HG03571 (cell line): Measurements from ENCODE around the gene NCS1.

Experiments used
- ATAC-seq: cut with Tn5 transposase; IDR thresholded peaks from one replicate; pipeline ENCODE4 v1.9.1; 2021; ENCODE audit not compliant: unreplicated experiment

NCS1 gene

DNA sequence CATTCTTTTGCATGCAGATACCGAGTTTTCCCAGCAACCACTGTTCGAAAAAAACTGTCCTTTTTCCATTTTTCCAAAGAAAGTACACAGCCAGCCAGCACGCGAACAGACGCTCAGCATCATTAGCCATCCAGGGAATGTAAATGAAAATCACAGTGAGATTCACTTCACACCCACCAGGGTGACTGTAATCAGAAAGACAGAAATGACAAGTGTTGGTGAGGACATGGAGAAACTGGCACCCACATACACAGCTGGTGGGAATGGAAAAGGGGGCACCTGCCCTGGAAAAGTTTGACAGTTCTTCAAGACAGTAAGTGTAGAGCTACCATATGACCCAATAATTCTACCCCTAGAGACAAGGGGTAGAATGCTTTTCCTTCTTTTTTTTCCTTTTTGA is 25.0 kb upstream of the NCS1 start:
- no peak for ATAC-seq

DNA sequence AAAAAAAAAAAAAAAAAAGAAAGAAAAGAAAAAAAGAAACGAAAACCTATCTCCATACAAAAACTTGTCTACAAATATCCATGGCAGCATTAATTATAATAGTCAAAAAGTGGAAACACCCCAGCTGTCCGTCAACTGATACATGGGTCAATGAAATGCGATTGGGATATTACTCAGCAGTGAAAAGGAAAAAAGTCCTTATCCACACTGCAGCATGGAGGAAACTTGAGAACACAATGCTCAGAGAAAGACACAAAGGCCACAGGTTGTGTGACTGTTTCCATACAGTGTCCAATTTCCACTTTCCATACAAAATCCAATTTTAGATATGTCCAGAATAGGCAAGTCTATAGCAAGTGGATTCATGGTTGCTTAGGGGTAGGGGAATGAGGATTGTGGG is 24.3 kb upstream of the NCS1 start:
- no peak for ATAC-seq

DNA sequence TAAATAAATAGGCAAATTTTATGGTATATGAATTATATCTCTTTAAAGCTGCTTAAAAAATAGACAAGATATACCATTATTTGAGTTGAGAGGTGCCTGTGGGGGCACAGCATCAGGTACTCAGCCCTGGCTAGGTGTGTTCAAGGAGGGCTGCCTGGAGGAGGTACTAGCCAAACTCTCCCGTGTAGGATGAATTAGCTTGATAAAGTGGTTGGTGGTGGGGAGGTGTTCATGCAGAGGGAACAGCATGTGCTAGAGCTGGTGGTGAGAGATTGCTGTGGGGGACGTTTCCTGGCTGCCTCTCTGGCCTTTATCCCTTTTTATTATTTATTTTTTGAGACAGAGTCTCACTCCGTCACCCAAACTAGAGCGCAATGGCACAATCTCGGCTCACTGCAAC is 23.2 kb upstream of the NCS1 start:
- ATAC-seq: no peak

DNA sequence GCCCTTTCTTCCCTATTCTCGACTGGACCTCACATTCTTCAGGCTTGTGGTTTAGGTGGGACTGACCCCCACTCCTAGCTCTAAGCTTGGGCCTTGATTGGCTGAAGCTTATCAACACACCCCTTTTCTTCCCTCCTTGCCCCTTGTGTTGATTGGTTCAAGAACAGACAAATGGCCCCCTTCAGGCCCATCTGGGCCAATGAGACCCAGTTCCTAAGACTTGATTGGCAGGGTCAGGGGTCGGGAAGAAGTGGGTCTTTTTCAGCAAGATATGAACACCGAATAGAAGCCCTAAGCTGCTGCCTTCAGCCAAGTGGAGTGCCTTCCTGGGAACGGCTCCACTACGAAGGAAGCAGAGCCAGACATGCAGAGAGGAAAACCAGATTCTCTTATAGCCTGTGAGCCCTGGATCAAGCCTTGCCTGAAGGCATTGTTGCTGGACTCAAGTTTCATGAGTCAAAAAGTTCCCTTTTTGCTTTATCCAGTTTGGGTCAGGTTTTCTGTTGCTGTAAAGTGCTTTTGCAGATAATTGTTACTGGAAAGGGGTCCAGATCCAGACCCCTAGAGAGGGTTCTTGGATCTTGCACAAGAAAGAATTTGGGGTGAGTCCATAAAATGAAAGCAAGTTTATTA is 22.4 kb upstream of the NCS1 start:
- ATAC-seq: no peak

DNA sequence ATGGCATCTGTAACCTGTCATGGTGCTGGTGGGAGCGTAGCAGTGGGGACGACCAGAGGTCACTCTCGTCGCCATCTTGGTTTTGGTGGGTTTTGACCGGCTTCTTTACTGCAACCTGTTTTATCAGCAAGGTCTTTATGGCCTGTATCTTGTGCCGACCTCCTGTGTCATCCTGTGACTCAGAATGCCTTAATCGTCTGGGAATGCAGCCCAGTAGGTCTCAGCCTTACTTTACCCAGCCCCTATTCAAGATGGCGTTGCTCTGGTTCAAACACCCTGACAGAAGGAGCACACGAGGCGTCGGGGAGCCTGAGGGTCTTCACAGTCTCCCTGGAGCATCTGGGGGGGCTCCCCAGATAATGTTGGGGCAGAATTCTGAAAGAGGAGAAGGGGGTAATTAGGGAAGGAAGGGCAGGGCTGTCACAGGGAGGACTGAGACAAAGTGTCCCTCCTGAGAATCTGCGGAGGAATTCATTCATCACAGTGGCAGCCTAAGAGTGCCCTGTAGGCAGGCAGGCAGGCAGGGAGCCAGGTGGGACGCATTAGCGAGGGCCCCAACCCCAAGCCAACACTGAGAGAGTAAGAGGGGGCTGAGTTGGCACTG is 21.3 kb upstream of the NCS1 start:
- no peak for ATAC-seq

DNA sequence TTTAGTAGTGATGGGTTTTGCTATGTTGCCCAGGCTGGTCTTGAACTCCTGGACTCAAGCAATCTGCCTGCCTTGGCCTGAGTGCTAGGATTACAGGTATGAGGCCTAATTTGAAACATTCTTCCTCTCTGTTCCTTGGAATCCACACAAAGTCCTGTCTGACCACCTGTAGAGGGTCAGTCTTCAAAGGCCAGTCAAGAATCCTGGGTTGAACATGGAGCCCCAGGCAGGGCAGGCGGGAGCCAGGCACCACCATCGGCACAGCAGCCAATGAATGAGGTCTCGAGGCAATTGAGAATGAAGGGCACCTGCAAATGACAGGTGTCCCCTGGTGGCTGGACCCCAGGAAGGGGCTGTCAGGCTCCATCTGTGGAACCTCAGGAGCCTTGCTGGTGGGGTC is 17.4 kb upstream of the NCS1 start:
- no peak for ATAC-seq

DNA sequence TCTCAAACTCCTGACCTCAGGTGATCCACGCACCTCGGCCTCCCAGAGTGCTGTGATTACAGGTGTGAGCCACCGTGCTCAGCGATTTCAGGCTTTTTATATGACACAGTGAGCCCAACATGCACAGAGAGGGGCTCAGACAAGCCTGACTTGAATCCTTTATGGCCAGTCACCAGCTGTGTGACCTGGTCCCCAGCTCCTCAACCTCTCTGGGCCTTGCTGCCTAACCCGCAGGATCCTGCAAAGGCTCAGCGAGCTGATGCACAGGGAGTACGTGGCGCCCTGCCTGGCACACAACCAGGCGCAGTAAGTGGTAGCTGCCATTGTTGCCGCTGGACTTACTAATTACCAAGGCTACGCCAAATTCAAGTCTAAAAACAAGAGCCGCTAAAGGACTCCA is 16.6 kb upstream of the NCS1 start:
- no peak for ATAC-seq

DNA sequence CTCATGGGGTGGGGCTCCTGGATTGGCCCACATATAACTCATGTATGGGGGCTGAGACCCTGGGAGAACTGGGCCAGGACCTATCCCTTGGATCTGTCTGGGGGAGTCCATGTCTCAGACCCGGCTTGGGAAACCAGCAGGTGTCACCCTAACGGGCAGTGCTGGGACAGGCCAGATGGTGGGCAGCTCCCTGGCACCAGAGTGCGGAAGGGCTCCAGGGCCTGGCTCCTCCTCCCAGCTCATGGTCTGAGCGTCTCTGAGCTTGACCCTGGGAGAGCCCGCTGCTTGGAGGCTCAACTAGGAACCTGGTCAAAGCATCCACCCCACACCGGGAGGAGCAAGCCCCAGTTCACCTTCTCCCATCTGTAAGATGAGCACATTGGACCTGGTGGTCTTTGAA is 15.5 kb upstream of the NCS1 start:
- no peak for ATAC-seq

DNA sequence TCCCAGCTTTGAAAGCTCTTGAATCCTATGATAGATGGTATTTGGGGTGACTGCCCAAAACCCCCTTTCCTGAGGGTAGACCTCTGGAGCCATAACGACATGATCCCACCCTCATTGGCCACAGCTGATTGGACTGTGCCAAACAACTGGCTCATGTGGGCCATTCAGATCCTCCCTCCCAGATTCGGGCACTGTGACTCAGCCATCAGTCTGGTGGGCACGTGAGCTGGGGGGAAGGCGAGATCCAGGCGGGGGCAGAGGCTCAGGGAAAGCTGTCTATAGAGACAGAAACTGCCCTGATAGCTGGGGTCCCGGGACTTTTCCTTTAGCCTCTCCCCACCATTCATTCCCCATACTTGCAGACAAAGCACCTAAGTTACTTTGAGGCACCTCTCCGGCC is 15.1 kb upstream of the NCS1 start:
- ATAC-seq: no peak

DNA sequence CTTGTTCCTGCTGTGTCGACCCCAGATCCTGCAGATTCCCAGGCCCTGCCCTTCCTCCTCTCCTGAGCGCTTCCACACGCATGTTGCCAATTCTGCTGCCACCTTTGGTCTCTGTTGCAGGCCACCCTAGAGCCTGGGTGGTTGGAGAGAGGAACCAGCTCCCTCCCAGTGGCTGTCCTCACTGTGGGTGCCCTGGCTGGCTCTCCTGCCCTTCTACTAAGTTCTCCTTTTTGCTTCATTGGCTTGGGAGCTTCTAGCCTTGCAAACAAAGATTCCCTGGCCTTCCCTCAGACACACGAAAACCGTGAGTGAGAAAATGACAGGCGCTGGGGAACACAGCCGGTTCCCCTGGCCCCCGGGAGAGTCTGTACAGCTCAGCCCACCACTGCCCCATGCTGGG is 14.2 kb upstream of the NCS1 start:
- no peak for ATAC-seq

DNA sequence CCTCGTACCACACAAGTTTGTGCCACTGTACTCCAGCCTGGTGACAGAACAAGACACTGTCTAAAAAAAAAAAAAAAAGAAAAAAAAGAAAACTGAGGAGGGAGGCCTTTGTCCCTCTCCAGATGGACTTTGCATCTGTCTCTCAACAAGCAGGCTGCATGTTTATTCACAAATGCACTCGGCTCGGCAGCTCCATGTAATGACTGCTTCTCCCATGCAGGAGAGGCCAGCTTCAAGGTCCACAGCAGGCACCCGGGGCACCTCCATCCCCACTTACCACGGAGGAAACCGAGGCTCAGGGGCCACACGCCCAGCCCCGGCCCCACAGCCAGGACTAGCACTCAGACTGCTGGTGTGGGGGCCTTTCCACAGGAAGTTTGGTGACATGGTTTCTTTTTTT is 13.1 kb upstream of the NCS1 start:
- no peak for ATAC-seq

DNA sequence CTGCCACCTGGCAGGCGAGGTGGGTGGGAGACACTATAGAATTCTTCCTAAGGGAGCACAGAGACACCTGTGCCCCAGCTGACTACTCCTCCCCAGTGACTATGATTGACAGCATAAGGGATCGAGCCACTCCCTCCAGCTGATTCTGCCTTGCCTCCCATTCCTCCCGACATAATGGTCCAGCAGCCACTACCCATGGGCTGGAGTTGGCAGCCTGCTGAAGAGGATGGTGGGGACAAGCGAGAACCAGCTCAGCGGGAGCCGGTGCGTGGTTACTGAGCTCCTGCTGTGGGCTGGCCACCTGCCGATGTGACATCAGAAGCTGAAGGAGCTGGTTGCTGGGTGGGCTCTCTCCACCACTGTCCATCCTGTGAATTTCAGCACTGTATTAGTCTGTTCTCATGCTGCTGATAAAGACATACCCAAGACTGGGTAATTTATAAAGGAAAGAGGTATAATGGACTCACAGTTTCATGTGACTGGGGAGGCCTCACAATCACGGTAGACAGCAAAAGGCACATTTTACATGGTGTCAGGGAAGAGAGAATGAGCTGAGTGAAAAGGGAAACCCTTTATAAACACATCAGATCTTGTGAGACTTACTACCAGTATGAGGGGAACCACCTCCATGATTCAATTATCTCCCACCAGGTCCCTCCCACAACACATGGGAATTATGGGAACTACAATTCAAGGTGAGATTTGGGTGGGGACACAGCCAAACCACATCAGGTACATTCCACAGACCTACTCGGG is 12.1 kb upstream of the NCS1 start:
- no peak for ATAC-seq

DNA sequence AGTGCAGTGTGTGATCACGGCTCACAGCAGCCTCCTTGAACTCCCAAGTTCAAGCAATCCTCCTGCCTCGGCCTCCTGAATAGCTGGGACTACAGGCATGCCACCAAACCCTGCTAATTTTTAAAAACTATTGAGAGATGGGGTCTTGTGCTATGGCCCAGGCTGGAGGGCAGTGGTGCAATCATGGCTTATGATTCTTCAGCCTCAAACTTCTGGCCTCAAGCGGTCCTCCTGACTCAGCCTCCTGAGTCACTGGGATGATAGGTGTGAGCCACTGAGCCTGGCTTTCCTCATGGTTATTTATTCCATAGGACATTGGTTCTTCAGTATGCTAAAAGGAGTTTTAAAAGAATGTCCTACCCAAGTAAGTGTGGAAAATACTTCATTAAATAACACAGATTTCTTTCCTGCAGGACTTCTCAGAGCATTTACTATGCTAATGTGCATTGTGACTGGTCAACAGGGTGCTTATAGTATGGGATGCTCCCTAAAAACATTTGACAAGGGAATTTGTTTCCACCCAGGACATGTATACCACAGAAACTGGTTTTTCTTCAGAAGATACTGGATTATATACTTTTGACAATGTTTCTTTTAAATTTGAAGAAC is 11.2 kb upstream of the NCS1 start:
- ATAC-seq: no peak

DNA sequence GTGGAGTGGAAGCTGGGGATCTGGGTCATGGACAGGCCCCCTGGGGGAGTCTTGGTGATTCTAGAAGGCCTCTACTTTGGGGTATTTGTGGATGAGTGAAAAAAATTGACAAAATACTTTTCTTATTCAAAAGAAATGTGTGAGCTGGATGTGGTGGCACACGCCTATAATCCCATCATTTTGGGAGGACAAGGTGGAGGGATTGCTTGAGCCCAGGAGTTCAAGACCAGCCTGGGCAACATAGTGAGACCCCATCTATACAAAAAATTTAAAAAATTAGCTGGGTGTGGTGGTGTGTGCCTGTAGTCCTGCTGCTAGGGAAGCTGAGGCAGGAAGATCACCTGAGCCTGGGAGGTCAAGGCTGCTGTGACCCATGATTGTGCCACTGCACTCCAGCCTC is 6.6 kb upstream of the NCS1 start:
- no peak for ATAC-seq

DNA sequence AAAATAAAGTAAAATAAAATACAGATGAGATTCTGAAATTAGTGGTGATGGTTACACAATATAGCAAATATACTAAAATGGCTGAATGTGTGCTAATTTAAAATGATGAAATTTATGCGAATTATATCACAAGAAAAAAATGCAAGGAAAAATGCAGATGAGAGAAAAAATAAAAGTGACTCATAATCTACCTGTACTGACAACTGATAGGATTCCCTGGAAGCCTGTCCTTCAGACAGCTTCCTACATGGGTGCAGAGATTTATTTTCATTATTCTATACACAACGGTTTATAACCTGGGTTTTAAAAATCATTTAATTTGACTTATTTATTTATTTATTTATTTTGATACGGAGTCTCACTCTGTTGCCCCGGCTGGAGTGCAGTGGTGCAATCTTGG is 5.8 kb upstream of the NCS1 start:
- ATAC-seq: no peak

DNA sequence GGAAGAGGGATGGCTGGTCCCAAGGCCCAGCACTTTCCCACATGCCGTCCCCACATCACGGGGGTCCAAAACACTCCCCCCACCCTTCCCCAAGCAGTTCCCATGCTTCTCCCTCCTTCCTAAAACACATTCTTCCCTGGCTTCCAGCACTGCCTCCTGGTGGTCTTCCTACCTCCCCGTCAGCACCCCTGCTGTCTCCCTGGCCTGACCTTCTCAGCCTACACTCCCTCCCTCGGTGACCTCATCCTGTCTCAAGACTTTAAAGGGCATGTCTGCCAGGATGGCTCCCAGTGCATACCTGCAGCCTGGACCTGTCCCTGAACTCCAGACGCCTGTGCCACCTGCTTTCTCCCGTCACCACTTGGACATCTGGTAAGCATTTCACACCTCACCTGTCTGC is 4.3 kb upstream of the NCS1 start:
- no peak for ATAC-seq

DNA sequence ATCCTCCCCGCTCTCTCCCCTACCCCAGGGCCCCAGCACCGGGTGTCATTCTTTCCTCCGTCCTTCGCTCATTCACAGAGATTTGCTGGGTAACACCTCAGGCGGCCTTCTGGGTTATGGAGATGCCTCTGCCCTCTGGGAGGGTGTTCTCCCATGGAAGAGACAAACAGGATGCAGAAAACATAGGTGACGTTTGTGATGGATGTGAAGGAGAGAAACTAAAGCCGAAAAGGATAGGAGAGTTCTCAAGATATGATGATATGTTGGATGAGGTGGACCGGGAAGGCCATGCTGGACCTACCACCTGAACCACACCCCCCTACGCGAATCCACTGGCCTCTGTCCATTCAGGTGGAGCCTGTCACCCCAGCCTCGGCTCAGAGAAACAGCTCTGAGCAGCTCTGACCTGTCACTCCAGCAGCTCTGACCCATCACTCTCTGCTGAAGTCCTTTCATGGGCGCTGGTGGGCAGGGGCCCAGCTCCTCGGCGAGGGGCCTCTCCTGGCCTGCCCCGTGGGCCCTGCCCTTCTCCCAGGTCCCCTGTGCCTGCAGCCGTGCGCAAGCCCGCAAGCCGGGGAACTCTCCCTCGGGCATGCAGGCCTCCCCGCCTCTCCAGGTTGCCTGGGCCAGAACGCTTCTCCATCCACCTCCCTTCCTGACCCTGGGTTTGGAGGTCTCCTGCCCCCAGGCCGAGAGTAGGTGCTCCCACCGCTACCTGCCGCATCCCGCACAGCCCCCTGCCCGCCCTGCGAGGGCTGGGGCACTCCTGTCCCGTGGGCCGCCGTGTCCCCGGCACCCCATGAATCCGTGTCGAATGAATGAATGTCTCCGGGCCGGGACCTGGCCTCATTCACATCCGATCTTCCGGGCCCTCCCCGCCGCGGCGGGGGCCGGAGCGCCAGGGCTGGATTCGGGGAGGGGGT is 717 bp upstream of the NCS1 start:
- no peak for ATAC-seq

DNA sequence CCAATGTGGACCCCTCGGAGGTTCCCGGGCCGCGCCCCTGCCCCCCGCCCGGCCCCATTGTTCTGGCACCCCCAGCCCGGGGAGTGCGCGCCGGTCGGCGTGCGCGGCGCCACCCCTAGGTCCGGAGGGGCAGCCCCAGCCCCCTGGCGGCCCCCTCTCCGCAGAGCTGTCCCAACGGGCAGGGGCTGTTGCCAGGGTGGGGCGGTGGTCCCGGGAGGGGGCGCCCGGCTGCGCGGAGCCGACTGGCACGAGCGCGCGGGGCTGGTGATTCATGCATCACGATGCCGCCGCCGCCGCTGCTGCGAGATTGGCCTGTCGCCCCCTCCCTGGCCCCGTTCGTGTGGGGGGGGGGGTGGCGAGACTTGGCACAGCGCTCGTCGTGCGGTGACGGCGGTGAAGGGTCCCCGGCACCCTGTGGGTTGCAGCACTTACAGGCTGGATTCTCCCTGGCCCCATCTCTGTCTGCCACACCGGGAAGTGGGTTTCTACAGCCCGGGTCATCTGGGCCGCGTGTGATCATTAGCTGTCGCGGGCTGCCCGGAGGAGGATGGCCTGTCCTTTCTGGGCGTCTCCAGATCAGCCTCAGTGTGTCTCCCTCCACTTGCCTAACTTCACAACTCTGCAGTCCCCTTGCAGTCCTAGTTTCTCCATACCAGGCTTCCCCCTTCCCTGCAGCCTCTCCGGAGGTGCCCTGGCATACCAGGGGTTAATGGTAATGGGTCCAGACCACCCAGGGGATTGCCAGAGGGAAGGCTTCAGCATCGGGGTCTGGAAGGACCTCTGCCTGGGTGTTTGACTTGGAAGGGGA is 858 bp downstream of the NCS1 start:
- ATAC-seq: no peak

DNA sequence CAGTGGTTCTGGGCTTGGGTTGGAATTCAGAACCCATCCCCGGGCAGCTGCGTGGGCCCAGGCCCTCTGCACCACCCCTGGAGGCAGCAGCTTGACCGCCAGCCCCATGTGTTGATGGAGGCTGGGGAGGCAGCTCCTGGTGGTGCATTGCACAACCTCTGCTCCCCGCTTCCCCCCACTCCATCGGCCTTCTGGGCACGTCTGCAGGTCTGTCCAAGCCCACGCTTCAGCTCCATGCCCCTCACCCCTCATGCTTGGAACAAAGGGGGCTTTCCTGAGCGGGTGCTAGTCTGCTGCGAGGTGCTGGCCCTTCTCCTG is 1.4 kb downstream of the NCS1 start:
- ATAC-seq: no peak

DNA sequence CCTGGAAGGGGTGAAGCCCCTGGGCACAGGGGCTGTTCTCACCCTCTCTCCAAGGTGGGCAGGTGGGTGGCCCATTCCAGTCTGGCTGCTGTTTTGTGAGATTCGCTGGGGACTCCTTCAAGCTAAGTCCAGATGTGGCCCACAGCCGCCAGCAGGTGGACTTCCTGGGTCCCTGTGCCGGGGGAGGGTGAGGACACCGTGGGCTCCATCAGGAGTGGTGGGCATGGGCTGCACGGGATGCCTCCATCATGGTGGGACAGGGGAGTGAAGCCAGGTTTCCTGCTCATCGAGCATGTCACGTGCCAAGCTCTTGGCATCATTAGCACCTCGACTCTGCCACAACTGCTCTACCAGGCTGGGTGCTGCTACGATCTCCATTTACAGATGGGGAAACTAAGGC is 1.8 kb downstream of the NCS1 start:
- no peak for ATAC-seq

DNA sequence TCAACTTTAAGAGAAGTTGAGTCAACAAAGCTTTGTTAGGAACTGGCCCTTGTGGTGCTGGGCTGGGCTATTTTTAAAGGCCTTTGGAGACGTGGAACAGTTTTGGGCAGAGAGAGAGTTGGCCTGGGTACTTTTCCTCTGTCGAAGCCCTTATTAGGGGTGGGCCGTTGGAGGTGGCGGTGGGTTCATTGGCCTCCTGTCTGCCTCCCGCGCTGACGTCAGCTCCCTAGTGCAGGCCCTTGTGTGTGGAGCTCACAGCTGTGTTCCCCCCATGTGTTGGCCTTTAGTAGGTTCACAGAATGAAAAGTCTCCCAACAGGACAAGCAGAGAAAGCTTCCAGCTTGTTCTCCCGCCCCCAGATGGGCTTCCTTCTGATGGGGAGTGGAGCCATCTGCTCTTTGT is 2.7 kb downstream of the NCS1 start:
- no peak for ATAC-seq
